HCT116 (cell line): ENCODE results near the gene KCNC1. TPM values are rescaled to one million over a fixed set of nuclear protein-coding genes. Genes with fewer than 3 reads are reported as not detected.

ENCODE experiments used
- ATAC-seq: fragments of 200-7000 bp; cut with Tn5 transposase; 2 replicates; pipeline ENCODE4 v1.9.1; 2020; ENCODE audit warnings: mild to moderate bottlenecking, moderate library complexity
- BruUV-seq: library from RNA; stranded (reverse); fragments of 400-500 nt; replicated peaks from 2 replicates; lab custom pipeline; 2021; lab: Mats Ljungman, UMichigan
- CTCF ChIA-PET: fragments of 300-600 bp; sonication (Branson Sonifier 250); formaldehyde crosslinking; loops from one replicate; lab custom pipeline; 2021; ENCODE audit warnings: antibody characterized with exemption; lab: Charles Lee
- POLR2A ChIA-PET: fragments of 300-600, 350-600 bp; sonication (Branson Sonifier 250); formaldehyde crosslinking; loops from one replicate; lab custom pipeline; 2021; ENCODE audit warnings: antibody characterized with exemption; lab: Charles Lee
- RAD21 ChIA-PET, 2 experiments: fragments of 300-600 bp; sonication (Branson Sonifier 250); formaldehyde crosslinking; loops; one replicate each; lab custom pipeline; 2023; ENCODE audit warnings: low total read pairs in 2 of 2; ENCODE audit not compliant: uncharacterized antibody in 2 of 2, unreplicated experiment in 2 of 2, low non-redundant PET in 1 of 2; lab: Charles Lee
- DNase-seq: peaks from one replicate; pipeline ENCODE4 v3.0.0-alpha.2; 2010; ENCODE audit warnings: low read depth, low spot score
- H2AFZ ChIP-seq: fragments of 200-600 bp; shearing (Covaris generic), sonication (generic); 2 replicates; pipeline ENCODE4 v1.6.1; 2017; ENCODE audit warnings: low read depth, mixed run types, mixed read lengths, antibody characterized with exemption, low read length; ENCODE audit not compliant: poor library complexity, severe bottlenecking
- H3K27ac ChIP-seq: 2 replicates; pipeline ENCODE4 v1.5.1; 2012; ENCODE audit warnings: low read depth, low read length
- H3K27me3 ChIP-seq: fragments of 200-600 bp; sonication (generic); 2 replicates; pipeline ENCODE4 v1.6.1; 2016; ENCODE audit warnings: mixed run types, low read length, mixed read lengths; ENCODE audit not compliant: insufficient read depth
- H3K36me3 ChIP-seq, 2 experiments: fragments of 200-500 bp in 1 of 2; fragments of 200-600 bp in 1 of 2; sonication (Bioruptor generic) in 1 of 2; sonication (generic) in 1 of 2; 2 replicates each; pipeline versions ENCODE4 v1.5.1 to v1.6.1; 2014 to 2016; ENCODE audit warnings: low read length in 2 of 2, inconsistent platforms in 1 of 2, mixed read lengths in 1 of 2, mixed run types in 1 of 2; ENCODE audit not compliant: insufficient read depth in 2 of 2, control insufficient read depth in 1 of 2
- H3K4me1 ChIP-seq, 2 experiments: fragments of 200-600 bp in 1 of 2; sonication (generic) in 1 of 2; 2 replicates each; pipeline versions ENCODE4 v1.5.1 to v1.6.1; 2012 to 2017; ENCODE audit warnings: low read length in 2 of 2, inconsistent platforms in 1 of 2, mild to moderate bottlenecking in 1 of 2, mixed read lengths in 1 of 2, mixed run types in 1 of 2, moderate library complexity in 1 of 2; ENCODE audit not compliant: insufficient read depth in 2 of 2, control insufficient read depth in 1 of 2
- H3K4me2 ChIP-seq: fragments of 200-600 bp; sonication (generic); 2 replicates; pipeline ENCODE4 v1.6.1; 2017; ENCODE audit warnings: mixed run types, low read length, mixed read lengths
- H3K4me3 ChIP-seq, 2 experiments: fragments of 200-600 bp in 1 of 2; sonication (generic) in 1 of 2; replicated peaks in 1 of 2; 2 replicates each; pipeline ENCODE4 v1.5.1; 2011 to 2016; ENCODE audit warnings: low read length in 2 of 2, control low read depth in 1 of 2, low read depth in 1 of 2, mild to moderate bottlenecking in 1 of 2, mixed read lengths in 1 of 2, mixed run types in 1 of 2
- H3K79me2 ChIP-seq: fragments of 200-600 bp; sonication (generic); 2 replicates; pipeline ENCODE4 v1.6.1; 2017; ENCODE audit warnings: mild to moderate bottlenecking, mixed run types, low read length, moderate library complexity, mixed read lengths; ENCODE audit not compliant: insufficient read depth
- H3K9ac ChIP-seq: fragments of 200-600 bp; sonication (generic); 2 replicates; pipeline ENCODE4 v1.6.1; 2016; ENCODE audit warnings: low read length, mixed read lengths
- H3K9me2 ChIP-seq: fragments of 200-600 bp; sonication (generic), shearing (Covaris generic); 2 replicates; pipeline ENCODE4 v1.6.1; 2017; ENCODE audit warnings: mixed run types, mild to moderate bottlenecking, moderate library complexity; ENCODE audit not compliant: insufficient read depth
- H3K9me3 ChIP-seq, 2 experiments: fragments of 200-500 bp in 1 of 2; fragments of 200-600 bp in 1 of 2; sonication (Bioruptor generic) in 1 of 2; sonication (generic) in 1 of 2; 2 replicates each; pipeline ENCODE4 v1.6.1; 2014 to 2017; ENCODE audit warnings: low read length in 2 of 2, mixed read lengths in 2 of 2, inconsistent platforms in 1 of 2, low read depth in 1 of 2, mild to moderate bottlenecking in 1 of 2, mixed run types in 1 of 2, moderate library complexity in 1 of 2; ENCODE audit not compliant: control insufficient read depth in 1 of 2, insufficient read depth in 1 of 2
- H4K20me1 ChIP-seq: fragments of 200-600 bp; sonication (generic), shearing (Covaris generic); 2 replicates; pipeline ENCODE4 v1.6.1; 2017; ENCODE audit warnings: mixed run types, mild to moderate bottlenecking, moderate library complexity; ENCODE audit not compliant: insufficient read depth
- CBX3 ChIP-seq: IDR thresholded peaks from 2 replicates; pipeline ENCODE4 v1.6.1; 2012; ENCODE audit warnings: low read depth
- CEBPB ChIP-seq: IDR thresholded peaks from 2 replicates; pipeline ENCODE4 v1.6.1; 2012; ENCODE audit warnings: low read depth
- CTCF ChIP-seq, 3 experiments: fragments of 200-600 bp in 1 of 3; sonication (generic) in 1 of 3; IDR thresholded peaks in 2 of 3; conservative IDR thresholded peaks in 1 of 3; 2 replicates each; pipeline ENCODE4 v1.5.1; 2012 to 2017; ENCODE audit warnings: low read depth in 2 of 3, low read length in 2 of 3, antibody characterized with exemption in 1 of 3, borderline replicate concordance in 1 of 3, control low read depth in 1 of 3, mild to moderate bottlenecking in 1 of 3, mixed read lengths in 1 of 3, mixed run types in 1 of 3, moderate library complexity in 1 of 3; ENCODE audit not compliant: insufficient read depth in 1 of 3
- EGR1 ChIP-seq: IDR thresholded peaks from 2 replicates; pipeline ENCODE4 v1.6.1; 2012; ENCODE audit warnings: low read depth
- ELF1 ChIP-seq: IDR thresholded peaks from 2 replicates; pipeline ENCODE4 v1.6.1; 2012; ENCODE audit warnings: low read depth, borderline replicate concordance
- EZH2 ChIP-seq: fragments of 200-600 bp; sonication (generic); IDR thresholded peaks from 2 replicates; pipeline ENCODE4 v1.6.1; 2017; ENCODE audit warnings: antibody characterized with exemption, mixed run types
- EZH2phosphoT487 ChIP-seq: fragments of 200-600 bp; IDR thresholded peaks from 2 replicates; pipeline ENCODE4 v1.6.1; 2018; ENCODE audit warnings: antibody characterized with exemption, borderline replicate concordance
- FOSL1 ChIP-seq: IDR thresholded peaks from 2 replicates; pipeline ENCODE4 v1.6.1; 2012; ENCODE audit warnings: low read depth
- JUND ChIP-seq: IDR thresholded peaks from 2 replicates; pipeline ENCODE4 v1.6.1; 2012
- MAX ChIP-seq: IDR thresholded peaks from 2 replicates; pipeline ENCODE4 v1.6.1; 2012
- POLR2A ChIP-seq: IDR thresholded peaks from 2 replicates; pipeline ENCODE4 v1.7.0; 2011; ENCODE audit warnings: borderline replicate concordance; ENCODE audit not compliant: insufficient read depth, insufficient read length; ENCODE audit errors: extremely low read depth
- POLR2AphosphoS5 ChIP-seq: IDR thresholded peaks from 2 replicates; pipeline ENCODE4 v1.6.1; 2011; ENCODE audit warnings: mild to moderate bottlenecking, low read depth, low read length, moderate library complexity
- RAD21 ChIP-seq: IDR thresholded peaks from 2 replicates; pipeline ENCODE4 v1.6.1; 2012; ENCODE audit warnings: low read depth, mild to moderate bottlenecking
- SIN3A ChIP-seq: IDR thresholded peaks from 2 replicates; pipeline ENCODE4 v1.6.1; 2012; ENCODE audit warnings: low read depth
- SP1 ChIP-seq: IDR thresholded peaks from 2 replicates; pipeline ENCODE4 v1.6.1; 2012; ENCODE audit warnings: low read depth
- SRF ChIP-seq: IDR thresholded peaks from 2 replicates; pipeline ENCODE4 v1.6.1; 2012; ENCODE audit warnings: low read depth
- TCF7L2 ChIP-seq: IDR thresholded peaks from 2 replicates; pipeline ENCODE4 v1.7.0; 2011; ENCODE audit warnings: borderline replicate concordance, inconsistent platforms; ENCODE audit not compliant: insufficient read depth, insufficient read length; ENCODE audit errors: extremely low read depth
- YY1 ChIP-seq: IDR thresholded peaks from 2 replicates; pipeline ENCODE4 v1.6.1; 2011; ENCODE audit warnings: low read length, low read depth, moderate library complexity, mild to moderate bottlenecking; ENCODE audit not compliant: insufficient replicate concordance; ENCODE audit errors: extremely low read depth
- intact Hi-C: fragments of 100-400 bp; cut with micrococcal nuclease; formaldehyde crosslinking; loops from 2 replicates; pipeline ENCODE4 v1.10.0; 2022
- total RNA-seq: library from RNA; stranded (reverse); gene quantifications from one replicate; pipeline ENCODE4 v1.2.1, GENCODE V29; 2021; ENCODE audit not compliant: unreplicated experiment

KCNC1 gene
- total RNA-seq, 1 experiment from 2014 or later: 0.12 TPM

- H3K9me2 ChIP-seq: no peaks in the 10 kb centered on the region
- ATAC-seq (no peak), DNase-seq (no peak)
- ChIA-PET POLR2A (no interaction called here), CTCF (no interaction called here), RAD21 (no interaction called here)
- H3K27me3 ChIP-seq: no peaks in the 10 kb centered on the region
- no peak overlapping the region for H3K27ac ChIP-seq
- H4K20me1 ChIP-seq: no peaks in the 10 kb centered on the region
- TF ChIP-seq MAX (no peak), SIN3A (no peak), YY1 (no peak), TCF7L2 (no peak), CTCF (IDR thresholded peaks at IDR 0.05 in 2 of 3, conservative IDR thresholded peaks at IDR 0.05 in 1 of 3; ENCODE audit: borderline replicate concordance in 1 of 3, insufficient read depth in 1 of 3, low read depth in 2 of 3, low read length in 2 of 3) (no peak), EZH2phosphoT487 (no peak), POLR2AphosphoS5 (no peak), ELF1 (no peak), CBX3 (no peak), EGR1 (no peak), POLR2A (no peak), JUND (no peak), FOSL1 (no peak), EZH2 (no peak), SP1 (no peak), CEBPB (no peak), SRF (no peak), RAD21 (no peak)
- no peak overlapping the region for H3K4me2 ChIP-seq
- no TSS peak for BruUV-seq
- H3K36me3 ChIP-seq: no peaks in the 10 kb centered on the region
- peaks cover 0 to 6% of the 10 kb centered on the region in 2 experiments; a peak in 1 of 4 replicates for H3K4me1 ChIP-seq
- H3K4me3 ChIP-seq: no peak overlapping the region
- H3K9me3 ChIP-seq: no peaks in the 10 kb centered on the region
- intact Hi-C loops: no loop called here
- no peaks in the 10 kb centered on the region for H3K79me2 ChIP-seq
- no peak overlapping the region for H2AFZ ChIP-seq
- H3K9ac ChIP-seq: no peak overlapping the region
These were observed 33.6 kb upstream of the KCNC1 start for GRCh38 chr11:17700991-17701390.
